Mesothelial cell of epicardium (in vitro differentiated cells): ENCODE data around the gene PRR7. TPM values are rescaled to one million over a fixed set of nuclear protein-coding genes. Genes with fewer than 3 reads are reported as not detected.
"Not testable (repeated sequence)": the region's sequence is repeated elsewhere in the genome, so short reads cannot be mapped to it uniquely, and the experiment has no call there.

Experiments used
- DNase-seq, 2 experiments: peaks; one replicate each; pipeline ENCODE4 v3.0.0; 2021; ENCODE audit warnings: low spot score in 2 of 2; ENCODE audit not compliant: unreplicated experiment in 2 of 2
- H3K27ac Mint-ChIP-seq: 2 replicates; pipeline ENCODE4 v1.8.0; 2021; ENCODE audit warnings: mixed read lengths
- H3K27me3 Mint-ChIP-seq: 2 replicates; pipeline ENCODE4 v1.8.0; 2021; ENCODE audit warnings: low read depth, mixed read lengths
- H3K36me3 Mint-ChIP-seq: 2 replicates; pipeline ENCODE4 v1.8.0; 2021; ENCODE audit warnings: mixed read lengths
- H3K4me1 Mint-ChIP-seq: 2 replicates; pipeline ENCODE4 v1.8.0; 2021; ENCODE audit warnings: mixed read lengths
- H3K4me3 Mint-ChIP-seq: 2 replicates; pipeline ENCODE4 v1.8.0; 2021; ENCODE audit warnings: mild to moderate bottlenecking, moderate library complexity, mixed read lengths
- H3K9me3 Mint-ChIP-seq: 2 replicates; pipeline ENCODE4 v1.8.0; 2021; ENCODE audit warnings: mixed read lengths
- CTCF ChIP-seq: fragments of 200-600 bp; sonication (generic); IDR thresholded peaks from one replicate; pipeline ENCODE4 v1.5.0; 2021; ENCODE audit warnings: antibody characterized with exemption; ENCODE audit not compliant: unreplicated experiment
- total RNA-seq: library from RNA; stranded (reverse); gene quantifications from 3 replicates; pipeline ENCODE4 v1.2.1, GENCODE V29; 2021

PRR7 gene
- total RNA-seq, 1 donor from 2014 or later: 5.9 TPM

GRCh38 chr5:177409043-177409801 is 37.4 kb upstream of the PRR7 start, which contains the start of gene F12:
F12 (minus strand) TSS chr5:177409564; CDS start chr5:177409527, 37 bp downstream.
- peaks cover 2% of the 10 kb centered on the region for H3K4me1 Mint-ChIP-seq
- peaks cover 70% of the 10 kb centered on the region for H3K27me3 Mint-ChIP-seq
- no peak for TF ChIP-seq CTCF
- DNase-seq: no peak
- H3K36me3 Mint-ChIP-seq: no peaks in the 10 kb centered on the region
- H3K9me3 Mint-ChIP-seq: no peaks in the 10 kb centered on the region
- H3K27ac Mint-ChIP-seq: no peak within 1 kb of the TSS
- H3K4me3 Mint-ChIP-seq: no peak within 1 kb of the TSS

DNA sequence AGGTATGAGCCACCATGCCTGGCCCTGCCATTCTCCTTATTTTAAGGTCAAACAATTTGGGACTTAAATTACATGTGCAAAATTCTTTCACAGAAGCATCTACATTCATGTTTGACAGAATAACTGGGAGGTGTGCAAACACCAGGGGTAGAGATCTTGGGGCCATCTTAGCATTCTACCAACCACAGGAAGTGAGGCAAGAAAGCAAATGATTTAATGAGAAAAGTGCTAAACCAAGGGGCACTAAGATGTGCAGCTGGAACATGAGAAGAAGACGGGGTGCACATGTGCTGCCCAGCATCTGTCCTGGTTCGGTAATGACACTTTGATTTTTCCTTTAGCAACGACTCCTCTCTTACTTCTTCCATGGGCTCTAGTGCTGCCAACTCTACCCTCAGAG is 36.0 kb upstream of the PRR7 start:
- H3K27me3 Mint-ChIP-seq: peaks cover 61% of the 10 kb centered on the region
- DNase-seq: no peak
- H3K27ac Mint-ChIP-seq: no peak overlapping the region
- H3K4me1 Mint-ChIP-seq: no peaks in the 10 kb centered on the region
- no peak for TF ChIP-seq CTCF
- no peaks in the 10 kb centered on the region for H3K9me3 Mint-ChIP-seq
- H3K4me3 Mint-ChIP-seq: no peak overlapping the region
- no peaks in the 10 kb centered on the region for H3K36me3 Mint-ChIP-seq

GRCh38 chr5:177412603-177413233 is 33.9 kb upstream of the PRR7 start:
- Mint-ChIP-seq H3K4me1 (no peaks in the 10 kb centered on the region), H3K27ac (no peak overlapping the region), H3K27me3 (peaks cover 41% of the 10 kb centered on the region), H3K4me3 (no peak overlapping the region), H3K36me3 (no peaks in the 10 kb centered on the region), H3K9me3 (no peaks in the 10 kb centered on the region)
- no peak for TF ChIP-seq CTCF
- no peak for DNase-seq

DNA sequence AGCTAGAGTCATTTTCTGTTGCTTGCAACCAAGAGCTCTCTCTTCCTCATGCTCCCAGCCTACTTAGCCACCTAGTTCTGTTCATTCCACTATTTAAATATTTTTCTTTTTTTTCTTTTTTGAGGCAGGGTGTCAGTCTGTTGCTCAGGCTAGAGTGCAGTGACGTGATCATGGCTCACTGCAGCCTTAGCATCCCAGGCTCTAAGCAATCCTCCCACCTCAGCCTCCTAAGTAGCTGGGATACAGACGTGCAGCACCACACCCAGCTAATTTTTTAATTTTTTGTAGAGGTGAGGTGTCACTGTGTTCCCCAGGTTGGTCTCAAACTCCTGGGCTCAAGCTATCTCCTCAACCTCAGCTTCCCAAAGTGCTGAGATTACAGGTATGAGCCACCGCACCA is 32.1 kb upstream of the PRR7 start:
- no peaks in the 10 kb centered on the region for H3K9me3 Mint-ChIP-seq
- H3K4me1 Mint-ChIP-seq: no peaks in the 10 kb centered on the region
- H3K27me3 Mint-ChIP-seq: peaks cover 28% of the 10 kb centered on the region
- no peak overlapping the region for H3K27ac Mint-ChIP-seq
- DNase-seq: no peak
- no peaks in the 10 kb centered on the region for H3K36me3 Mint-ChIP-seq
- H3K4me3 Mint-ChIP-seq: no peak overlapping the region
- no peak for TF ChIP-seq CTCF

- not testable (repeated sequence) for H3K9me3 Mint-ChIP-seq, H3K4me3 Mint-ChIP-seq, DNase-seq, H3K36me3 Mint-ChIP-seq, H3K4me1 Mint-ChIP-seq, H3K27ac Mint-ChIP-seq
- peaks cover 19% of the 10 kb centered on the region for H3K27me3 Mint-ChIP-seq
Observed at GRCh38 chr5:177417081-177417480, 29.5 kb upstream of the PRR7 start.

GRCh38 chr5:177419046-177419445 is 27.6 kb upstream of the PRR7 start:
- peaks cover 3% of the 10 kb centered on the region for H3K27me3 Mint-ChIP-seq
- no peaks in the 10 kb centered on the region for H3K36me3 Mint-ChIP-seq
- no peak for TF ChIP-seq CTCF
- no peak for DNase-seq
- no peak overlapping the region for H3K27ac Mint-ChIP-seq
- no peak overlapping the region for H3K4me3 Mint-ChIP-seq
- H3K4me1 Mint-ChIP-seq: no peaks in the 10 kb centered on the region
- no peaks in the 10 kb centered on the region for H3K9me3 Mint-ChIP-seq

GRCh38 chr5:177420472-177420871 is 26.1 kb upstream of the PRR7 start:
- H3K36me3 Mint-ChIP-seq, DNase-seq, H3K27ac Mint-ChIP-seq, H3K4me3 Mint-ChIP-seq, H3K4me1 Mint-ChIP-seq, H3K27me3 Mint-ChIP-seq, H3K9me3 Mint-ChIP-seq: not testable (repeated sequence)
